ENCODE data around the gene CAMTA1. TPM values are rescaled to one million over a fixed set of nuclear protein-coding genes. Genes with fewer than 3 reads are reported as not detected.

CAMTA1 gene
- total RNA-seq, 1 experiment from 2014 or later = 82.2 TPM

DNA sequence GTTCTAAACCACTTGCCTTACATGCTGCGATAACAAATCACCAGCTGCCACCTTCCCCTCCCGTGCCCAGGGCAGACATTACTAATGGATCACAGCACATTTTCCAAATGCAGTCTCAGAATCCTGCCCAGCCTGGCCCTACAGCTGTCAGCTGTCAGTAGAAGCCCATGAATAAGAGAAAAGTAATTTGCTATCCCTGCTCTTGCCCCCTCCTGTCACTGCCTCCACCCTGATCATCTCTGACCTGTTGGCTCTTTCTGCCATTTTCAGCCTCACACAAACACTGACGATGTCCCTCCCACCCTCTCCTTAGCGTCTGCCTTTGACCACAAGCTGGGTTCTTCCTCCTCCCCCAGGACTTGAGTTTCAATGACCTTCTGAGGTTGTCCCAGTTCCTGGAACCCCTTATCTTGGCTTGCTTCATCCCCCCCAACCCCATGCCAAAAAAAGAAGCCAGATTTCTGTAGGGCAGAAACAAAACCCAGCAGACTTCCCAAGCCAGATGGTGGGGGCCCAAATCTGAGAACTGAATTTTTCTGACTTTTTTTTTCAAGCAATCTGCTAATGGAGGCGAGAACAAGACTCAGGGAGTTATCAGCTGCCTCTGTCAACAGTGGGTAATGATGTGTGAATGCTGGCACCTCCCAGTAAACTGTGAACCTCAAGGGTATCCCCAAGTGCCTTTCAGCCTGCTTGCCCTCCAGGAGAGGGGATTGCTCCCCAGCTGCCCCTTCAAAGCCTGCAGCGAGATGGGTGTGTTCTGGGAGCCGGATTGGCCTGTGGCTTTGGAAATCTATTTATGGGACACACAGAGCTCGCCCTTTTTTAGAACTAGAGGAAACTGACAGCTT lies 769.4 kb downstream of the CAMTA1 start:
- CTCF ChIA-PET = no interaction called here
- BruUV-seq (replicated peaks) = no TSS peak
- no peak overlapping the region for H3K4me3 ChIP-seq (ENCODE audit: low read depth in 2 of 2, low read length in 2 of 2)
- no peaks in the 10 kb centered on the region for H3K27me3 ChIP-seq (ENCODE audit: control insufficient read depth, insufficient read depth, low read length)
- no peaks in the 10 kb centered on the region for H3K36me3 ChIP-seq (ENCODE audit: control insufficient read depth, insufficient read depth, low read length)
- H3K4me1 ChIP-seq (ENCODE audit: control insufficient read depth, insufficient read depth, low read length) = peaks cover 22% of the 10 kb centered on the region
- TF ChIP-seq, protein P1, sequence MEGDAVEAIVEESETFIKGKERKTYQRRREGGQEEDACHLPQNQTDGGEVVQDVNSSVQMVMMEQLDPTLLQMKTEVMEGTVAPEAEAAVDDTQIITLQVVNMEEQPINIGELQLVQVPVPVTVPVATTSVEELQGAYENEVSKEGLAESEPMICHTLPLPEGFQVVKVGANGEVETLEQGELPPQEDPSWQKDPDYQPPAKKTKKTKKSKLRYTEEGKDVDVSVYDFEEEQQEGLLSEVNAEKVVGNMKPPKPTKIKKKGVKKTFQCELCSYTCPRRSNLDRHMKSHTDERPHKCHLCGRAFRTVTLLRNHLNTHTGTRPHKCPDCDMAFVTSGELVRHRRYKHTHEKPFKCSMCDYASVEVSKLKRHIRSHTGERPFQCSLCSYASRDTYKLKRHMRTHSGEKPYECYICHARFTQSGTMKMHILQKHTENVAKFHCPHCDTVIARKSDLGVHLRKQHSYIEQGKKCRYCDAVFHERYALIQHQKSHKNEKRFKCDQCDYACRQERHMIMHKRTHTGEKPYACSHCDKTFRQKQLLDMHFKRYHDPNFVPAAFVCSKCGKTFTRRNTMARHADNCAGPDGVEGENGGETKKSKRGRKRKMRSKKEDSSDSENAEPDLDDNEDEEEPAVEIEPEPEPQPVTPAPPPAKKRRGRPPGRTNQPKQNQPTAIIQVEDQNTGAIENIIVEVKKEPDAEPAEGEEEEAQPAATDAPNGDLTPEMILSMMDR (IDR thresholded peaks at IDR 0.05) = no peak
- no peak for TF ChIP-seq TCF7L2 (IDR thresholded peaks at IDR 0.05; ENCODE audit: low read depth, low read length)
- TF ChIP-seq, protein P2, sequence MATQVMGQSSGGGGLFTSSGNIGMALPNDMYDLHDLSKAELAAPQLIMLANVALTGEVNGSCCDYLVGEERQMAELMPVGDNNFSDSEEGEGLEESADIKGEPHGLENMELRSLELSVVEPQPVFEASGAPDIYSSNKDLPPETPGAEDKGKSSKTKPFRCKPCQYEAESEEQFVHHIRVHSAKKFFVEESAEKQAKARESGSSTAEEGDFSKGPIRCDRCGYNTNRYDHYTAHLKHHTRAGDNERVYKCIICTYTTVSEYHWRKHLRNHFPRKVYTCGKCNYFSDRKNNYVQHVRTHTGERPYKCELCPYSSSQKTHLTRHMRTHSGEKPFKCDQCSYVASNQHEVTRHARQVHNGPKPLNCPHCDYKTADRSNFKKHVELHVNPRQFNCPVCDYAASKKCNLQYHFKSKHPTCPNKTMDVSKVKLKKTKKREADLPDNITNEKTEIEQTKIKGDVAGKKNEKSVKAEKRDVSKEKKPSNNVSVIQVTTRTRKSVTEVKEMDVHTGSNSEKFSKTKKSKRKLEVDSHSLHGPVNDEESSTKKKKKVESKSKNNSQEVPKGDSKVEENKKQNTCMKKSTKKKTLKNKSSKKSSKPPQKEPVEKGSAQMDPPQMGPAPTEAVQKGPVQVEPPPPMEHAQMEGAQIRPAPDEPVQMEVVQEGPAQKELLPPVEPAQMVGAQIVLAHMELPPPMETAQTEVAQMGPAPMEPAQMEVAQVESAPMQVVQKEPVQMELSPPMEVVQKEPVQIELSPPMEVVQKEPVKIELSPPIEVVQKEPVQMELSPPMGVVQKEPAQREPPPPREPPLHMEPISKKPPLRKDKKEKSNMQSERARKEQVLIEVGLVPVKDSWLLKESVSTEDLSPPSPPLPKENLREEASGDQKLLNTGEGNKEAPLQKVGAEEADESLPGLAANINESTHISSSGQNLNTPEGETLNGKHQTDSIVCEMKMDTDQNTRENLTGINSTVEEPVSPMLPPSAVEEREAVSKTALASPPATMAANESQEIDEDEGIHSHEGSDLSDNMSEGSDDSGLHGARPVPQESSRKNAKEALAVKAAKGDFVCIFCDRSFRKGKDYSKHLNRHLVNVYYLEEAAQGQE (IDR thresholded peaks at IDR 0.05; ENCODE audit: insufficient read depth in 1 of 2, low read depth in 2 of 2, low read length in 1 of 2) = no peak
- TF ChIP-seq POLR2AphosphoS5 (IDR thresholded peaks at IDR 0.05; ENCODE audit: low read depth, low read length) = no peak
- TF ChIP-seq SIN3A (IDR thresholded peaks at IDR 0.05; ENCODE audit: borderline replicate concordance, insufficient read depth, low read depth, low read length) = no peak
- POLR2A ChIA-PET = interaction anchor here (0.6 kb wide), 1 partner anchor 517 kb away, joined by 3 read pairs; no protein-coding TSS in a partner anchor
- in situ Hi-C loops (cut with HindIII; ENCODE audit: low pct_unique_long_range_greater_than_20kb, low sequenced_read_pairs) = no loop called here
- intact Hi-C loops (cut with micrococcal nuclease; ENCODE audit: unreplicated experiment) = no loop called here
- DNase-seq (ENCODE audit: low read depth, low spot score) (no peak), ATAC-seq (no peak)
- no peak overlapping the region for H3K27ac ChIP-seq (ENCODE audit: low read length)
- H3K9me3 ChIP-seq (ENCODE audit: control insufficient read depth, insufficient read depth, low read depth, low read length) = no peaks in the 10 kb centered on the region

DNA sequence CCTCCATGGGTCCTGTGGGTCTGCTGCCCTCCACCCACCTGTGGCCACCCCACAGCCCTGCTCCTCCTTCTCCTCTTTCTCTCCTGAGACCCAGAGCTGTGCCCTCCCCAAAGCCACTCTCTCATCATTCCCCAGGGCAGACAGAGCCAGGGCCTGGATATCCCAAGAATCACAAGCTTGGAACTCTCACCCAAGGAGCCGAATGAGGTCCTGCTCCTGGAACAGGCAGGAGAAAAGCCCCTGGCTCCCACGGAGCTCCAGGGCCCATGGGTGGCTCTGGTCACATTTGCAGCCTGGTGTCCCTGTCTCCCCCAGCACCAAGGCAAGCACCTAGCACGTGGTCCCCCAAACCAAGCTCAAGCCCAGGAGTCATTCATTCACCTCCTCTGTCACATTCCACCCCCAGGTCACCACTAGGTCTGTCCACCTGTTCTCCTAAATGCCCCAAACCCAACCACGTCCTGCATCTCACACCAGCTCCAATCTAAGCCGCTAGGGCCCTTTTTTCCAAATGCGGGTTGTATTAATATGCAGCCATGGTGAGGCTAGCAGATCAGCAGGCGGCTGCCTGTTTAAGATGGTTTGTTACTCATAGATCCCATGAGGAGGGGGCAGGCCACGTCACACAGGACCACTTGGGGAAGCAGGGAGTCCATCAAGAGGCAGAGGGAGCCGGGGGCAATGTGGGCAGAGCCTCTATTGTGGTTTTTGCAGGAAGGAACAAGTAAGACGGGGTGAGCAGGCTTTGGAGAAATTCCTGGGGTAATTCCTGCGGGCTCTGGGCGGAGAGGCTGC lies 770.3 kb downstream of the CAMTA1 start:
- Histone ChIP-seq H3K4me3 (ENCODE audit: low read depth in 2 of 2, low read length in 2 of 2) (no peak overlapping the region), H3K27ac (ENCODE audit: low read length) (no peak overlapping the region), H3K9me3 (ENCODE audit: control insufficient read depth, insufficient read depth, low read depth, low read length) (no peaks in the 10 kb centered on the region), H3K27me3 (ENCODE audit: control insufficient read depth, insufficient read depth, low read length) (no peaks in the 10 kb centered on the region), H3K4me1 (ENCODE audit: control insufficient read depth, insufficient read depth, low read length) (peaks cover 16% of the 10 kb centered on the region), H3K36me3 (ENCODE audit: control insufficient read depth, insufficient read depth, low read length) (no peaks in the 10 kb centered on the region)
- TF ChIP-seq POLR2AphosphoS5 (IDR thresholded peaks at IDR 0.05; ENCODE audit: low read depth, low read length) = no peak
- TF ChIP-seq, protein P2 (IDR thresholded peaks at IDR 0.05; ENCODE audit: insufficient read depth in 1 of 2, low read depth in 2 of 2, low read length in 1 of 2) = no peak
- TF ChIP-seq, protein P1 (IDR thresholded peaks at IDR 0.05) = no peak
- TF ChIP-seq SIN3A (IDR thresholded peaks at IDR 0.05; ENCODE audit: borderline replicate concordance, insufficient read depth, low read depth, low read length) = no peak
- TF ChIP-seq TCF7L2 (IDR thresholded peaks at IDR 0.05; ENCODE audit: low read depth, low read length) = no peak
- ChIA-PET CTCF (no interaction called here), POLR2A (no interaction called here)
- ATAC-seq (no peak), DNase-seq (ENCODE audit: low read depth, low spot score) (no peak)
- BruUV-seq (replicated peaks) = no TSS peak
- in situ Hi-C loops (cut with HindIII; ENCODE audit: low pct_unique_long_range_greater_than_20kb, low sequenced_read_pairs) (no loop called here), intact Hi-C loops (cut with micrococcal nuclease; ENCODE audit: unreplicated experiment) (no loop called here)
